ENCODE data around the gene CDC42EP2. TPM values are rescaled to one million over a fixed set of nuclear protein-coding genes. Genes with fewer than 3 reads are reported as not detected.
A peak's percentile ranks its signal among the peaks of the same experiment; 100 is the strongest.

CDC42EP2 gene
- total and polyA plus RNA-seq, 3 donors from 2014 or later = 3.5 to 5.1 (median 4.4) TPM

DNA sequence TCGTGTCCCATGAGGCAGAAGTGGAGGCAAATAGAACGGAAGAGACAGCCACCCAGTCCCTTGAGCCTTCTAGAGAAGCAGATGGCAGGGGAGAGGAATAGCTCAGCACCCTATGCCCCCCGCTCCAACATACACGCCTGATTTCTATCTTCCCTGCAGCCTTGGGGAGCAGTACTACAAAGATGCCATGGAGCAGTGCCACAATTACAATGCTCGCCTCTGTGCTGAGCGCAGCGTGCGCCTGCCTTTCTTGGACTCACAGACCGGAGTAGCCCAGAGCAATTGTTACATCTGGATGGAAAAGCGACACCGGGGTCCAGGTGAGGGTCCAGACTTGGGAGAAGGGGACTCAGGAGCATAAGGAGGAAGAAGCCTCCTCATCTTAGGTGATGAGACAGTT, 25.6 kb downstream of the CDC42EP2 start:
- Histone ChIP-seq H3K27me3 (no peaks in the 10 kb centered on the region), H3K36me3 (ENCODE audit: low read depth, missing control alignments) (no peaks in the 10 kb centered on the region), H3K4me3 (no peak overlapping the region), H3K9me3 (no peaks in the 10 kb centered on the region), H3K4me1 (peaks cover 4% of the 10 kb centered on the region), H3K27ac (no peak overlapping the region)
- TF ChIP-seq POLR2A (IDR thresholded peaks at IDR 0.05) = no peak
- TF ChIP-seq, protein P1, sequence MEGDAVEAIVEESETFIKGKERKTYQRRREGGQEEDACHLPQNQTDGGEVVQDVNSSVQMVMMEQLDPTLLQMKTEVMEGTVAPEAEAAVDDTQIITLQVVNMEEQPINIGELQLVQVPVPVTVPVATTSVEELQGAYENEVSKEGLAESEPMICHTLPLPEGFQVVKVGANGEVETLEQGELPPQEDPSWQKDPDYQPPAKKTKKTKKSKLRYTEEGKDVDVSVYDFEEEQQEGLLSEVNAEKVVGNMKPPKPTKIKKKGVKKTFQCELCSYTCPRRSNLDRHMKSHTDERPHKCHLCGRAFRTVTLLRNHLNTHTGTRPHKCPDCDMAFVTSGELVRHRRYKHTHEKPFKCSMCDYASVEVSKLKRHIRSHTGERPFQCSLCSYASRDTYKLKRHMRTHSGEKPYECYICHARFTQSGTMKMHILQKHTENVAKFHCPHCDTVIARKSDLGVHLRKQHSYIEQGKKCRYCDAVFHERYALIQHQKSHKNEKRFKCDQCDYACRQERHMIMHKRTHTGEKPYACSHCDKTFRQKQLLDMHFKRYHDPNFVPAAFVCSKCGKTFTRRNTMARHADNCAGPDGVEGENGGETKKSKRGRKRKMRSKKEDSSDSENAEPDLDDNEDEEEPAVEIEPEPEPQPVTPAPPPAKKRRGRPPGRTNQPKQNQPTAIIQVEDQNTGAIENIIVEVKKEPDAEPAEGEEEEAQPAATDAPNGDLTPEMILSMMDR (IDR thresholded peaks at IDR 0.05) = no peak
- no peak for DNase-seq
- WGBS, 2 donors = 80 to 91% methylated on average over 9 to 11 of the region's 11 CpGs
- intact Hi-C loops (cut with DNase I; ENCODE audit: low total_unique reads) = no loop called here

DNA sequence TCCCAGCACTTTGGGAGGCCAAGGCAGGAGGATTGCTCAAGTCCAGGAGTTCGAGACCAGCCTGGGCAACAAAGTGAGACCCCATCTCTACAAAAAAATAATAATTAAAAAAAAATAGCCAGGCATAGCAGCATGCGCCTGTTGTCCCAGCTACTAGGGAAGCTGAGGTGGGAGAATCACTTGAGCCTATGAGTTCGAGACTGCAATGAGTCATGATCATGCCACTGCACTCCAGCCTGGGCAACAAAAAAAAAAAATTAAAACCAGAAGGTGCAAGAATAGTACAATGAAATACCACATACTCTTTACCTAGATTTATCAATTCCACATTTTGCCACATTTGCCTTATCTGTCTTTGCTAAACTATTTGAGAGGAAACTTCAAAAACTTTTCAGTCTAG, 27.2 kb downstream of the CDC42EP2 start:
- intact Hi-C loops (cut with DNase I; ENCODE audit: low total_unique reads) = no loop called here
- Histone ChIP-seq H3K27ac (no peak overlapping the region), H3K9me3 (no peaks in the 10 kb centered on the region), H3K4me3 (no peak overlapping the region), H3K36me3 (ENCODE audit: low read depth, missing control alignments) (no peaks in the 10 kb centered on the region), H3K27me3 (no peaks in the 10 kb centered on the region), H3K4me1 (no peaks in the 10 kb centered on the region)
- 94 to 96% methylated on average over 3 of the region's 3 CpGs for WGBS, 2 donors
- TF ChIP-seq, protein P1 (IDR thresholded peaks at IDR 0.05) = no peak
- TF ChIP-seq POLR2A (IDR thresholded peaks at IDR 0.05) = no peak
- no peak for DNase-seq

DNA sequence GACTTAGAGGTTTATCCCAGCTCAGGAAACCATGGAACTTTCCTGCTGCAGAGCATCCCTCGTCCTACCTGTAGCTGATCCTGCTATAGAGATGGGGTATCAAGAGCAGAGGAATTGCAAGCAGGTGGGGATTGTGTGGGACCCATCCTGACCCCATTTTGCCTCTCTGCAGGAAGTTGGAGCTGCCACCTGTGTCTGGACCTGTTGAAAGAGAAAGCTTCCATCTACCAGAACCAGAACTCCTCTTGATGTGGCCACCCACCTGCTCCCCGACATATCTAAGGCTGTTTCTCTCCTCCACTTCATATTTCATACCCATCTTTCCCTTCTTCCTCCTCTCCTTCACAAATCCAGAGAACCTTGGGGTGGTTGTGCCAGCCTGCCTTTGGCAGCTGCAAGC, 36.8 kb downstream of the CDC42EP2 start:
- no peak for DNase-seq
- H3K27me3 ChIP-seq = no peaks in the 10 kb centered on the region
- intact Hi-C loops (cut with DNase I; ENCODE audit: low total_unique reads) = no loop called here
- H3K4me3 ChIP-seq = no peak overlapping the region
- H3K4me1 ChIP-seq = peaks cover 10% of the 10 kb centered on the region
- H3K9me3 ChIP-seq = no peaks in the 10 kb centered on the region
- TF ChIP-seq, protein P1 (IDR thresholded peaks at IDR 0.05) = no peak
- no peak for TF ChIP-seq POLR2A (IDR thresholded peaks at IDR 0.05)
- no peak overlapping the region for H3K27ac ChIP-seq
- H3K36me3 ChIP-seq (ENCODE audit: low read depth, missing control alignments) = no peaks in the 10 kb centered on the region
- WGBS, 2 donors = 91 to 100% methylated on average over 1 to 2 of the region's 2 CpGs

DNA sequence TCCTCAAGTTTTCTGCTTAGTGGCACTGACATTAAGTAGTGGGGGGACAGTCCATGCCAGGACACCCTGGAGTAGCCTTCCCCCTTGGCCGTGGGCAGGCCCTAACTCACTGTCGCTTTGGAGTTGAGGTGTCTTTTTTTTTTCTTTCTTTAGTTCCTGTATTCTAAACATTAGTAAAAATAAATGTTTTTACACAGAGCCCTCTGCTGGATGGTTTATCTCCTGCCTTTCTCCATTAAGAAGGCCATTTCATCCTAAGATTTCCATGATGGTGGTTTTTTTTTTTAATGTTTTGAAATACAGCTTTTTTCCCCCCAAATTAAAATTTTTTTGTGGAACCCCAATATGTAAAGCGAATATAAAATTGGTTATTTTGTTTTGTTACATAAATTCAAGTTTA, 38.1 kb downstream of the CDC42EP2 start:
- intact Hi-C loops (cut with DNase I; ENCODE audit: low total_unique reads) = no loop called here
- no peak for DNase-seq
- TF ChIP-seq, protein P1 (IDR thresholded peaks at IDR 0.05) = peak in 2 of 3 experiments; percentile 15 to 21
- TF ChIP-seq POLR2A (IDR thresholded peaks at IDR 0.05) = no peak
- 85 to 89% methylated on average over 3 of the region's 3 CpGs for WGBS, 2 donors
- H3K27me3 ChIP-seq = no peaks in the 10 kb centered on the region
- H3K36me3 ChIP-seq (ENCODE audit: low read depth, missing control alignments) = no peaks in the 10 kb centered on the region
- H3K27ac ChIP-seq = no peak overlapping the region
- no peak overlapping the region for H3K4me3 ChIP-seq
- H3K4me1 ChIP-seq = peaks cover 23% of the 10 kb centered on the region
- no peaks in the 10 kb centered on the region for H3K9me3 ChIP-seq

DNA sequence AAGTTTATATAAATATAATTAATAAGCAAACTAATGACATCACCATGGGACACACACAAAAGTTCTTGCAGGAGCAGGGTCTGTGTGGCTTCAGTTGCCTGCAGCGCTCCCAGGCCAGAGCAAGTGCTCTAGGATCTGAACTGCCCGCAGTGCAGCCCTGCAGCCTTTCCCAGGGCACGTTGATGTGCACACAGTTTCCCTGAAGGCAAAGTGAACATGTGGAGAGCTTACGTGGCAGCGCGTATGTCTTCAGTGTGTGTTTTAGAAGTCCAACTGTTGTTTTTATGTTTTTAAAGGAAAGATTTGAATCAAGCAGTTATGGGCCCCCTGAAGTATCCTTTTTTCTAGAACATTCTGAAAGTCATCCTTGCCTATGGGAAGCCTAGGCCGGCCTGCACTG, 38.7 kb downstream of the CDC42EP2 start:
- Histone ChIP-seq H3K4me1 (peaks cover 29% of the 10 kb centered on the region), H3K36me3 (ENCODE audit: low read depth, missing control alignments) (no peaks in the 10 kb centered on the region), H3K4me3 (peak overlapping the region in 1 of 2 donors; percentile 65), H3K27me3 (no peaks in the 10 kb centered on the region), H3K9me3 (no peaks in the 10 kb centered on the region), H3K27ac (peak overlapping the region in 1 of 2 donors; percentile 68)
- 44 to 66% methylated on average over 7 of the region's 7 CpGs for WGBS, 2 donors
- intact Hi-C loops (cut with DNase I; ENCODE audit: low total_unique reads) = no loop called here
- no peak for DNase-seq
- TF ChIP-seq, protein P1 (IDR thresholded peaks at IDR 0.05) = no peak
- no peak for TF ChIP-seq POLR2A (IDR thresholded peaks at IDR 0.05)

Measured in testis (tissue), 3 donors.